Right renal pelvis (tissue), 4 donors: Measurements from ENCODE around the gene TTC4. TPM values are rescaled to one million over a fixed set of nuclear protein-coding genes. Genes with fewer than 3 reads are reported as not detected.
"Not testable (repeated sequence)": the region's sequence is repeated elsewhere in the genome, so short reads cannot be mapped to it uniquely, and the experiment has no call there.

Source experiments
- DNase-seq, 4 donors: peaks; one replicate each; pipeline ENCODE4 v3.0.0-alpha.2; 2013; ENCODE audit warnings: low read depth in 4 of 4, low spot score in 3 of 4, missing footprints in 1 of 4
- polyA plus RNA-seq, 4 donors: library from polyadenylated mRNA; unstranded; fragments of 120-200 nt; gene quantifications; one replicate each; pipeline ENCODE4 v1.2.1, GENCODE V29; 2013; ENCODE audit not compliant: insufficient read length in 4 of 4

Gene TTC4
- polyA plus RNA-seq, 4 donors = 30.1 to 36.9 (median 34.8) TPM

GRCh38 chr1:54745864-54746263 is 30.2 kb downstream of the TTC4 start:
- no peak for DNase-seq

GRCh38 chr1:54748094-54748835 is 32.6 kb downstream of the TTC4 start:
- DNase-seq = no peak

GRCh38 chr1:54750596-54750995 is 34.9 kb downstream of the TTC4 start:
- no peak for DNase-seq

- no peak for DNase-seq
These were observed 35.8 kb downstream of the TTC4 start for GRCh38 chr1:54751426-54751825.

GRCh38 chr1:54754045-54754444 is 38.4 kb downstream of the TTC4 start:
- no peak for DNase-seq

GRCh38 chr1:54754486-54755285 is 39.0 kb downstream of the TTC4 start:
- DNase-seq = no peak

GRCh38 chr1:54757833-54758232 is 42.2 kb downstream of the TTC4 start:
- no peak for DNase-seq

- DNase-seq = no peak
These were observed 43.2 kb downstream of the TTC4 start for GRCh38 chr1:54758678-54759348.

- DNase-seq = no peak
These were observed 48.1 kb downstream of the TTC4 start for GRCh38 chr1:54763816-54764132.

- peak; percentile 99 to 100 (median 99) for DNase-seq
These were observed 48.7 kb downstream of the TTC4 start, which contains the start of gene PARS2 for GRCh38 chr1:54764133-54764921. Gene PARS2 (minus strand): TSS chr1:54764523. CDS start chr1:54759161, 5,362 bp downstream.

GRCh38 chr1:54764922-54765561 is 49.4 kb downstream of the TTC4 start:
- no peak for DNase-seq

- no peak for DNase-seq
These were observed 51.1 kb downstream of the TTC4 start for GRCh38 chr1:54766726-54767125.

GRCh38 chr1:54767526-54767925 is 51.9 kb downstream of the TTC4 start:
- no peak for DNase-seq

GRCh38 chr1:54768093-54768492 is 52.4 kb downstream of the TTC4 start:
- no peak for DNase-seq

GRCh38 chr1:54772951-54773350 is 57.3 kb downstream of the TTC4 start:
- DNase-seq = no peak

- no peak for DNase-seq
These were observed 59.3 kb downstream of the TTC4 start for GRCh38 chr1:54774820-54775498.

GRCh38 chr1:54775828-54776721 is 60.4 kb downstream of the TTC4 start:
- not testable (repeated sequence) for DNase-seq

GRCh38 chr1:54777011-54777410 is 61.4 kb downstream of the TTC4 start:
- DNase-seq = no peak

GRCh38 chr1:54777431-54777830 is 61.8 kb downstream of the TTC4 start:
- no peak for DNase-seq
